Skeletal muscle satellite cell (primary cell): ENCODE results near the gene GPR63.

Experiments used
- H3K27me3 ChIP-seq: 2 replicates; pipeline ENCODE4 v1.7.0; 2013; ENCODE audit warnings: low read length; ENCODE audit not compliant: control insufficient read depth, insufficient read depth
- H3K36me3 ChIP-seq: 2 replicates; pipeline ENCODE4 v1.7.0; 2013; ENCODE audit warnings: mild to moderate bottlenecking, control low read depth, low read length; ENCODE audit not compliant: insufficient read depth
- H3K4me1 ChIP-seq: 2 replicates; pipeline ENCODE4 v1.7.0; 2013; ENCODE audit warnings: low read length; ENCODE audit not compliant: control insufficient read depth, insufficient read depth
- H3K4me2 ChIP-seq: 2 replicates; pipeline ENCODE4 v1.7.0; 2013; ENCODE audit warnings: mild to moderate bottlenecking, low read length
- H3K4me3 ChIP-seq: 2 replicates; pipeline ENCODE4 v1.7.0; 2013; ENCODE audit warnings: low read length
- H3K9ac ChIP-seq: 2 replicates; pipeline ENCODE4 v1.7.0; 2013; ENCODE audit warnings: mild to moderate bottlenecking, low read depth, low read length, moderate library complexity
- H3K9me3 ChIP-seq: replicated peaks from 2 replicates; pipeline ENCODE4 v1.7.0; 2013; ENCODE audit warnings: mild to moderate bottlenecking, control low read depth, low read length

Gene GPR63

GRCh38 chr6:96853083-96853482 lies 15.8 kb upstream of the GPR63 start:
- no peaks in the 10 kb centered on the region for H3K9me3 ChIP-seq
- H3K36me3 ChIP-seq, result no peaks in the 10 kb centered on the region
- no peak overlapping the region for H3K4me2 ChIP-seq
- no peak overlapping the region for H3K4me3 ChIP-seq
- no peaks in the 10 kb centered on the region for H3K4me1 ChIP-seq
- H3K9ac ChIP-seq, result no peak overlapping the region
- peaks cover 17% of the 10 kb centered on the region for H3K27me3 ChIP-seq

- H3K36me3 ChIP-seq, result no peaks in the 10 kb centered on the region
- no peak overlapping the region for H3K4me3 ChIP-seq
- H3K27me3 ChIP-seq, result peaks cover 15% of the 10 kb centered on the region
- no peaks in the 10 kb centered on the region for H3K9me3 ChIP-seq
- no peaks in the 10 kb centered on the region for H3K4me1 ChIP-seq
- no peak overlapping the region for H3K4me2 ChIP-seq
- H3K9ac ChIP-seq, result no peak overlapping the region
Observed at GRCh38 chr6:96852605-96853004, 15.3 kb upstream of the GPR63 start.

GRCh38 chr6:96851858-96852257 lies 14.6 kb upstream of the GPR63 start:
- H3K9me3 ChIP-seq, result no peaks in the 10 kb centered on the region
- H3K36me3 ChIP-seq, result no peaks in the 10 kb centered on the region
- no peak overlapping the region for H3K9ac ChIP-seq
- no peak overlapping the region for H3K4me2 ChIP-seq
- H3K4me1 ChIP-seq, result no peaks in the 10 kb centered on the region
- H3K4me3 ChIP-seq, result no peak overlapping the region
- peaks cover 8% of the 10 kb centered on the region for H3K27me3 ChIP-seq

- Histone ChIP-seq H3K9ac (no peak overlapping the region), H3K9me3 (no peaks in the 10 kb centered on the region), H3K36me3 (no peaks in the 10 kb centered on the region), H3K27me3 (peaks cover 6% of the 10 kb centered on the region), H3K4me3 (no peak overlapping the region), H3K4me1 (no peaks in the 10 kb centered on the region), H3K4me2 (no peak overlapping the region)
Observed at GRCh38 chr6:96849615-96850014, 12.3 kb upstream of the GPR63 start.

- Histone ChIP-seq H3K4me3 (no peak overlapping the region), H3K27me3 (peaks cover 12% of the 10 kb centered on the region), H3K9me3 (no peaks in the 10 kb centered on the region), H3K4me1 (no peaks in the 10 kb centered on the region), H3K4me2 (no peak overlapping the region), H3K36me3 (no peaks in the 10 kb centered on the region), H3K9ac (no peak overlapping the region)
Observed at GRCh38 chr6:96844530-96844929, 7.3 kb upstream of the GPR63 start.

GRCh38 chr6:96841345-96841744 lies 4.1 kb upstream of the GPR63 start:
- H3K27me3 ChIP-seq, result peaks cover 30% of the 10 kb centered on the region
- peaks cover 2% of the 10 kb centered on the region for H3K4me1 ChIP-seq
- no peak overlapping the region for H3K4me2 ChIP-seq
- no peak overlapping the region for H3K9ac ChIP-seq
- H3K9me3 ChIP-seq, result no peaks in the 10 kb centered on the region
- H3K36me3 ChIP-seq, result no peaks in the 10 kb centered on the region
- H3K4me3 ChIP-seq, result no peak overlapping the region

- peaks cover 22% of the 10 kb centered on the region for H3K27me3 ChIP-seq
- peaks cover 5% of the 10 kb centered on the region for H3K4me1 ChIP-seq
- H3K4me2 ChIP-seq, result peak overlapping the region; percentile 97
- no peaks in the 10 kb centered on the region for H3K9me3 ChIP-seq
- no peaks in the 10 kb centered on the region for H3K36me3 ChIP-seq
- H3K9ac ChIP-seq, result peak overlapping the region; percentile 76
- peak overlapping the region; percentile 93 for H3K4me3 ChIP-seq
Observed at GRCh38 chr6:96836631-96837080, 621 bp downstream of the GPR63 start.

- Histone ChIP-seq H3K4me1 (peaks cover 5% of the 10 kb centered on the region), H3K4me3 (no peak overlapping the region), H3K4me2 (no peak overlapping the region), H3K9ac (no peak overlapping the region), H3K36me3 (no peaks in the 10 kb centered on the region), H3K27me3 (peaks cover 15% of the 10 kb centered on the region), H3K9me3 (no peaks in the 10 kb centered on the region)
Observed at GRCh38 chr6:96834070-96834469, 3.2 kb downstream of the GPR63 start.

- Histone ChIP-seq H3K4me3 (no peak overlapping the region), H3K36me3 (no peaks in the 10 kb centered on the region), H3K4me1 (peaks cover 4% of the 10 kb centered on the region), H3K9me3 (no peaks in the 10 kb centered on the region), H3K27me3 (peaks cover 4% of the 10 kb centered on the region), H3K4me2 (no peak overlapping the region), H3K9ac (no peak overlapping the region)
Observed at GRCh38 chr6:96832780-96833179, 4.5 kb downstream of the GPR63 start.

GRCh38 chr6:96826865-96827264 lies 10.4 kb downstream of the GPR63 start:
- H3K9ac ChIP-seq, result no peak overlapping the region
- no peaks in the 10 kb centered on the region for H3K36me3 ChIP-seq
- H3K4me2 ChIP-seq, result no peak overlapping the region
- H3K9me3 ChIP-seq, result no peaks in the 10 kb centered on the region
- no peak overlapping the region for H3K4me3 ChIP-seq
- H3K27me3 ChIP-seq, result no peaks in the 10 kb centered on the region
- H3K4me1 ChIP-seq, result no peaks in the 10 kb centered on the region

- no peaks in the 10 kb centered on the region for H3K36me3 ChIP-seq
- no peak overlapping the region for H3K4me2 ChIP-seq
- H3K4me1 ChIP-seq, result no peaks in the 10 kb centered on the region
- H3K9ac ChIP-seq, result no peak overlapping the region
- no peak overlapping the region for H3K4me3 ChIP-seq
- H3K9me3 ChIP-seq, result no peaks in the 10 kb centered on the region
- H3K27me3 ChIP-seq, result no peaks in the 10 kb centered on the region
Observed at GRCh38 chr6:96823743-96824142, 13.5 kb downstream of the GPR63 start.

- Histone ChIP-seq H3K4me3 (no peak overlapping the region), H3K4me1 (peaks cover 4% of the 10 kb centered on the region), H3K9ac (no peak overlapping the region), H3K27me3 (no peaks in the 10 kb centered on the region), H3K36me3 (no peaks in the 10 kb centered on the region), H3K9me3 (no peaks in the 10 kb centered on the region), H3K4me2 (no peak overlapping the region)
Observed at GRCh38 chr6:96821034-96821433, 16.2 kb downstream of the GPR63 start.
